Mucosa of gallbladder (tissue), 1 donor: ENCODE results near the gene TNNC2. TPM values are rescaled to one million over a fixed set of nuclear protein-coding genes. Genes with fewer than 3 reads are reported as not detected.
"Not testable (repeated sequence)": the region's sequence is repeated elsewhere in the genome, so short reads cannot be mapped to it uniquely, and the experiment has no call there.

Source experiments
- DNase-seq: peaks from one replicate; pipeline ENCODE4 v3.0.0-alpha.2; 2020; ENCODE audit warnings: low spot score
- total RNA-seq: library from RNA; stranded (reverse); gene quantifications from one replicate; pipeline ENCODE4 v1.2.1, GENCODE V29; 2021
- donor health status: DM: no; HTN: no; CAD: no.

The TNNC2 gene
- total RNA-seq, 1 donor from 2014 or later = 0.81 TPM

DNA sequence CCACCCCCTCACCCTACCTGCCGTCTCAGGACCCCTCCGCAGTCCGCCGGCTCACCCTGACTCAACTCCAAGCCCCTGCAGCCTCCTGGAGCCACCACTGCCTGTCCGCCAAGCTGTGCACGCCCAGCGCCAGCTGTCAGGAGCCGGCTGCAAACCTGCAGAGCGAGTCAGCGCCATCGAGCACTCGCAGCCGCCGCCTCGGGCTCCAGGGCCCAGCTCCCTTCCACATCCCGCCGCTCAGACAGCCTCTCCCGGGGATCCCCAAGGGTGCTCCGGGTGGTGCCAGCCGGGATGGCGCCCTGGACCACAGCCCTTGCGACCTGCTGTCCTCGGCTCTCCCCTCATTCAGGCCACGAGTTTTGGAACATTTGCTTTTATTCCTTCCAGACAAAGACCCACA is 4.3 kb downstream of the TNNC2 start:
- peak; percentile 32 for DNase-seq

DNA sequence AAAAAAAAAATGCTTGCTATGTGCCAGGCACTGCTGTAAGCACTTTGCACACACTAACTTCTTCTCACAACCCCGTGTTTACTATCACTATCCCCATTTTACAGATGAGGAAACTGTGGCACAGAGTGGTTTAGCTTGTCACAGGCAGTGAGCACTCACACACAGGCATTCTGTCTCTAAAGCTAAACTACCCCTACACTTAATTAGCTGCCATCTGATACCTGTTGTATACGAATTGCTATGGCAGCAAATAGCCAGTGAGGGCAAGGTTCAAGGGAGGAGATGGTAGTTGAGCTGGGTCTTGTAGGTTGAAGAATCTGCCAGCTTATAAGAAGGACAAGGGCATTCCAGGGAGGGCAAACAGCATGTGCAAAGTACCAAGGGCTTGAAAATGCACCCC is 5.2 kb downstream of the TNNC2 start:
- no peak for DNase-seq

DNA sequence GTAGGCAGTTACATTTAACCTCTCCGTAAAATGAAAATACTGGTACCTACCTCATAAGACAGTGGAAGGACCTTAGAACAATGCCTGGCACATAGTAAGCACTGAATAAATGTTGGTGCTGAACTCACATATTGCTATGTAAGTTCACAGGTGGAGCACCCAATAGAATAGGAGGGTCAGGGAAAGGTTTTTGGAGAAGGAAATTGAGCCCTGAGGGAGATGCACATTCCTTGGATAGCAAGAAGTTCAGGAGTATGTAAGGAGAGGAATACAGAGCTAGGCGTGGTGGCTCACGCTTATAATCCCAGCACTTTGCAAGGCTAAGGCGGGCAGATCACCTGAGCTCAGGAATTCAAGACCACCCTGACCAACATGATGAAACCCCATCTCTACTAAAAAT is 7.6 kb downstream of the TNNC2 start:
- no peak for DNase-seq

DNA sequence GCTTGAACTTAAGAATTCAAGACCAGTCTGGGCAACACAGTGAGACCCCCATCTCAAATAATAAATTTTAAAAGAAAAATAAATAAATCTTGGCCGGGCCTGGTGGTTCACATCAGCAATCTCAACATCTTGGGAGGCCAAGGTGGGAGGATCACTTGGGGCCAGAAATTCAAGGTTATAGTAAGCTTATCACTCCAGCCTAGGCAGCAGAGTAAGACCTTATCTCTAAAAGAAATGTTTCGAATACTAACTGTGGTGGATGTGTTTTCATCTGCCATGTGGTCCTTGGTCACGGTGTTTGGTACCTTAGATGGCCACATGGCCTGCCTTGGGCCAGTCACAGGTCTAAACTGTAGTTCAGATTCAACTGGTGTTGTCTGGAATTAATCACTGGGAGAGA is 8.9 kb downstream of the TNNC2 start:
- no peak for DNase-seq

DNA sequence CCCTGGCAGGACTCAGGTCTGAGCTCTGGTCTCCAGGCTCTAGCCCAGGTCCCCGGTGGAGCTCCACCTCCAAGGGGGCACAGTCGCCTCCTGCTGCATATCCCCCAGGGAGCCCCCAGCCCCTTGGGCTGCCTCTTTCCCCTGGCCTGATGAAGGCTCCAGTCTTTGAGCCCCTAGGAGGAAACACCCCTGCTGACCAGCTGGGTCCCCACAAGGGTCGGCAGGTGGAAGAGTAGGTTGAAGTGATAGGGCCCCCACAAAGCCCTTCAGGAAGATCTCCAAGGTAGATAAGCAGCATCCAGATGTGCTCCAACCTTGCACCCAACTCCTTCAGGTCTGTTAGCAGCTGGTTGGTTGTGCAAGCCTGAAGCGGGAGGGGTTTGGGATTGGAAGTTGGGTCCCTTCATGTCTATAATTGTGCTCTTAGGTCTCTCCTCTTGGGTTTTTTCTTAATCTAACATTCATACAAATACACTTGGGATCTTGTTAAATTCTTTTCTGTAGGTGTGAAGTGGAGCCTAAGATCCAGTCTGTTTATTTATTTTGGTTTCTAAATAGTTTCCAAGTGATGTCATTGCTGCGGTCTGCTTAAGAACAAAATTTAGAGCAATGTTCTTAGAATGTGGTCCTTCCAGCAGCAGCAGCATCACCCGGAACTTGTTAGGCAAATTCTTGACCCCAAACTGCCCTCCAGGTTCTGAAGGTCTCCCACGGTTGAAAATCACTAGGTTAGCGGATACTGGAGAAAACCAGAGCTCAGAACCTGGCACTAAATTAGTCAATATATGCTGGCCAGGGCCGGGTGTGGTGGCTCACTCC is 9.5 kb downstream of the TNNC2 start:
- DNase-seq = no peak

DNA sequence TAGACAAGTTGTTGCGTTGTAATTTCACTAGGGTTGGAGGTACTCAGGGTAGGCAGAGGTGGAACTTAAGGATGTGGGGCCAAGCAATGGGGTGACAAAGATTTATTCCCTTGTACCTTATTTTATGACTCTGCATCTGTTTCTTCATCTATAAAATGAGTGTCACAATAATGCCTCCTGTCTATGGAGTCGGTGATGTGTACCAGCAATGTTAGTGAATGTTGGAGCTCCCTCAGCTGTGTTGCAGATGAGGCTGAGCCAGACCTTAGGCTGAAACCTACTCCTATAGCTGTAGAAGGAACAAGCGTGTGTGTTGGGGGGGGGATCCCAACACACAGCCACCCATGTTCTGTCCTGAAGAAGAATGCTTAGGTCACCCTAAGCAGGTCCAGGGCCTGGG is 10.2 kb downstream of the TNNC2 start:
- no peak for DNase-seq

DNA sequence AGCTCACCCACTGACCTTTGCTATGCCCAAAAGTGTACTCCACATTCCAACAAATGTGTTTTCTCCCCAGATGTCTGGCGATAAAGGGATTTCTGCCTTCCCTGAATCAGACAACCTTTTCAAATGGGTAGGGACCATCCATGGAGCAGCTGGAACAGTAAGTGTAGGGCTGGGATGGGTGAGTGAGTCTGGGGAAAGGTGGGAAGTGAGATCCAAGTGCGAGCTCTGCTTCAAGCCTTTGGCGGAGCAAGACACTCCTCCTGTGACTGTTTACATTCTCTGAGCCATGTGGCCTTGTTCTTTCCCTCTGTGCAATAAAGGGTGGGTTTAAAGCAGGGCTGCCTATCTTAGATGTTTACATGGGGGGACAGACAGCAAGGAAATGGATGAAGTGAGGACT is 12.8 kb downstream of the TNNC2 start:
- no peak for DNase-seq

DNA sequence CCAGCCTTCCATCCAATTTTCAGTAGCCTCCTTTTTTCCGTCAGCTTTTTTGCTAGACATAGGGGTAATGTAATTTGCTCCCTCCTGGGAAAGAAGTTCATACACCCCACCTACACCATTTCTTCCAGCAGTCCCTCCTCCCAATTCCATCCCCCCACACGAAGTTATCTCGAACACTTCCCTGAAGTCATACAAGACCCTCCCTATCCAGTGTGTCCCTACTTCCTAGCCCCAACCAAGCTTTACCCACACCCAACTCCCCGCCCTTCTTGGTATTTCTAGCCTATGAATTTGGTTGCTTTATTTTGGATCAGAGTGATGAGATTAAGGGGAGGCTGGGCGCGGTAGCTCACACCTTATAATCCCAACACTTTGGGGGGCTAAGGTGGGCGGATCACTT is 13.6 kb downstream of the TNNC2 start:
- DNase-seq = no peak

DNA sequence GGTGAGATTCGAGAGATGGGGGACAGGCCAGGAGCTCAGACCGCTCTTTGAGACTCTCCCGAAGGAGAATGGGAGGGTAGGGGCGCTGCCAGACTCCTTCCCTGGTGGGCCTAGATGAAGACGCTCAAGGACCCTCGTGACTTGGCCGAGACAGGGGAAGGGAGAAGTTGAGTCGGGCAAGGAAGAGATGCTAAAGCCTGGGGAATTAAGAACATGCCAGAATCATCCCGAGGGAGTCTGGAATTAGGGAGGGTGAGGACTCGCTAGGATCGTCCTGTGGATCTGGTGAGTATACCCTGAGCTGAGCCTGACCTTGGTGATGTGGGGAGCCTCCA is 14.1 kb downstream of the TNNC2 start:
- no peak for DNase-seq

DNA sequence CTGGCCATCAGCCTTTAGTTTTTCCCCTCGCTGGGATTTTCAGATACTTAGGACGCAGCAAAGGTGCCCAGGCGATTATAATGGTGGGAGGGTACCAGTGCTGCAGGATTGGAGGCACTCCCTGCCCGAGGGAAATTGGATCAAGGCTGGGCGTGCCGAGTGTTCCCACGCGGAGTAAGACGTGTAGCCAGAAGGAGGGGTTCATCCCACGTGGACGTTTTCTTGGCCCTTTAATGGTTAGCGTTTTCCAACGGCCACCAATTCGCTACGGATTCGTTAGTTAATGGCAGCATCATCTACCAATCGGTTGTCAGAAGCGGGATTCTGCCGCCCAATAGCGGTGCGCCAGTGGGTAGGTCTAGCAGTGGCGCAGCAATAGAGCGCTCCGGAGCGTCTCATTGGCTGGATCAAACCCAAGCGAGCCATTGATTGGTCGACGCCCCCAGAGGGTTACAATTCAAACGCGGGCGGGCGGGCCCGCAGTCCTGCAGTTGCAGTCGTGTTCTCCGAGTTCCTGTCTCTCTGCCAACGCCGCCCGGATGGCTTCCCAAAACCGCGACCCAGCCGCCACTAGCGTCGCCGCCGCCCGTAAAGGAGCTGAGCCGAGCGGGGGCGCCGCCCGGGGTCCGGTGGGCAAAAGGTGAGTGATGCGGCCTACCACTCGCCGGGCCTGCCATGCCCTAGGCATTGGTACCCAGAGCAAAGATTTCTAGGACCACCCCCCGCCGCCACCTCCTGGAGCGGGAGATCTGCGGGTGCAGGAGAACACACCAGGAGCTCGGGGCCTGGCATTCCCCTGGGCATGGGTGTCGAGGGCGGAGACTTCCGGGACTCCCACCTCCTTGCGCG is 14.7 kb downstream of the TNNC2 start, which contains the start of gene UBE2C:
Gene UBE2C, plus strand, starts transcription at position 488 of the 849 bp plus-strand sequence. Its CDS starts 52 bp downstream, at position 540.
- peak; percentile 99 for DNase-seq

DNA sequence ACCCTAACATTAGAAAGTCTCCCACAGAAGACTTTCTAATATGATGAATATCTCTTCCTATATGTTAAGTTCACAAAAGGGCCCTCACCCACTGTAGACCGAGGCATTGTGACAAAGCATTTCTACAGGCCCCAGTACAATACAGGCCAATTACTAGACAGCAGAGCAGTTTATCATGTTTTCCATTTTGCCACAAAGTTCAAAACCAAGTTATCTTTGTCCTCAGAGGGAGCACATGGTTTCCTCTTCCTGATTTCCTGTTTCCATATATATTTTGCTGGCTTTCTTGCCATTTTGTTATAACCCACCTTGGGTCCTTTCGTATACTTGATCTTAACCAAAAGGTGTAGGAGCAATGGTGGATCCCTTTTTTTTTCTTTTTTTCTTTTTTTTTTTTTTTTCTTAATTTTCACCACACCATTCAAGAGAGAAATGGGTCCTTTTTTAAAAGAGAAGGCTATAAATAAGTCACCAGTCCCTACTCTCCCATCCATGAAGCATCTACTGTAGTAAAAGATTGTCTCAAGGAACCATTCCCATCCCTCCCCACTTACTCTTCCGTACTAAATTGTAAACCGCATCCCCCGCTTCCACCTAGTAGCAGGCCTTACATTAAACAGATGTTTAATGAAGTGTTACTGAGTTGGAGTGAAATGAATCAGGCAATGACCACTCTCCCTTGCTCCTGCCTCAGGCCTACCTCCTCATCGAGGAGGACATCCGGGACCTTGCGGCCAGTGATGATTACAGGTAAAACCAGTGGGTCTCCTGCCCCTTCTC is 16.7 kb downstream of the TNNC2 start:
- no peak for DNase-seq

DNA sequence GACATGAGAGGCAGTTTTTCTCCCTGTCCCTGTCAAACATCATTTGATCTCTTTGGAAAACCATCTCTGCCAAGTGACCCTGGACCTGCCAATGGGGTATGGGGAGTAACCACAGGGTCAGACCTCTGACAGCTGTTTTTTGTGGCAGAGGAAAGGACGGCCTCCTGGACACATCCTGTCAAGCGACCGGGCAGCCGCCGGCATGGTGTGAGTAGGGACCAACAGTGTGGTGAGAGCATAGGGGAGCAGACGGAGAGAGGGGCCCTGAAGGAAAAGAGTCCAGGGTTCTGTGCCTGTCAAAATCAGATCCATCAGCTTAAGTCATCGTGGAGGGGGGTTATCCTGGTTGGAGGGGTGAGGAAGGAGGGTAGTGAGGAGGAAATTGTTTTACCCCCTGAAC is 25.3 kb downstream of the TNNC2 start:
- DNase-seq = no peak

DNA sequence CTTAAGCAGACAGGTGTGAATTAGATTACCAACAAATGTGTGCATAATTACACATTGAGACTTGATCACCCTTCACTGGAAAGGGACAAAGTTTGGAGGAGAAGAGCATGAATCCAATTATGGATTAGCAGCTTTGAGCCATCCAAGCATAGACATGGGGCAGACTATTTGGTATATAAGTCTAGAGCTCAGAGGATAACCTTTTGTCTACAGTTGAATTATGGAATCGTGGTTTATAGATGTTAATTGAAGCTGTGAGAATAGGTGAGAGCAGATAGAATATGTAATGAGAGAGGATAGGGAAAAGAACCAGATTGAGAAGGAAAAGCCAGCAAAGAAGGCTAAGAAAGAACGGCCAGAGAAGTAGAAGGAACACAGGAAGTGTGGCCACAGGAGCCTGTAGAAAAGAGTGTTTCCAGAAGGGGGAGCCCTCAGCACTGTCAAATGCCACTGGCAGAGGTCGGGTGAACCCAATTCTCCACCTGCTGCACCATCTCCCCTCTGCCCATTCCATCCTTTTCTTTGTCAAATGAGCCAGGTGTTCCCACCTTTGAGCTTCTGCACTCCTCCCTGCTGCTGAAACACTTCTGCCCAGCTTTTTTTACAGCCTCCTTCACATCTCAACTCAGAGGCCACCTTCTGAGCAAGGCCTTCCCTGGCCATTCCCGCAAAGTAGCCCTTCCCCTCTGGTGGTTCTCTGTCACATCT is 28.0 kb downstream of the TNNC2 start:
- peak; percentile 66 for DNase-seq

DNA sequence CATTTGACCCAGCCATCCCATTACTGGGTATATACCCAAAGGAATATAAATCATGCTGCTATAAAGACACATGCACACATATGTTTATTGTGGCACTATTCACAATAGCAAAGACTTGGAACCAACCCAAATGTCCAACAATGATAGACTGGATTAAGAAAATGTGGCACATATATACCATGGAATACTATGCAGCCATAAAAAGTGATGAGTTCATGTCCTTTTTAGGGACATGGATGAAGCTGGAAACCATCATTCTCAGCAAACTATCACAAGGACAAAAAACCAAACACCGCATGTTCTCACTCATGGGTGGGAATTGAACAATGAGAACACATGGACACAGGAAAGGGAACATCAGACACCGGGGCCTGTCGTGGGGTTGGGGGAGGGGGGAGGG is 29.2 kb downstream of the TNNC2 start:
- DNase-seq = not testable (repeated sequence)

DNA sequence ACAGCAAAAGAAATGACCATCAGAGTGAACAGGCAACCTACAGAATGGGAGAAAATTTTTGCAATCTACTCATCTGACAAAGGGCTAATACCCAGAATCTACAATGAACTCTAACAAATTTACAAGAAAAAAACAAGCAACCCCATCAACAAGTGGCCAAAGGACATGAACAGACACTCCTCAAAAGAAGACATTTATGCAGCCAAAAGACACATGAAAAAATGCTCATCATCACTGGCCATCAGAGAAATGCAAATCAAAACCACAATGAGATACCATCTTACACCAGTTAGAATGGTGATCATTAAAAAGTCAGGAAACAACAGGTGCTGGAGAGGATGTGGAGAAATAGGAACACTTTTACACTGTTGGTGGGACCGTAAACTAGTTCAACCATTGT is 29.6 kb downstream of the TNNC2 start:
- DNase-seq = not testable (repeated sequence)

DNA sequence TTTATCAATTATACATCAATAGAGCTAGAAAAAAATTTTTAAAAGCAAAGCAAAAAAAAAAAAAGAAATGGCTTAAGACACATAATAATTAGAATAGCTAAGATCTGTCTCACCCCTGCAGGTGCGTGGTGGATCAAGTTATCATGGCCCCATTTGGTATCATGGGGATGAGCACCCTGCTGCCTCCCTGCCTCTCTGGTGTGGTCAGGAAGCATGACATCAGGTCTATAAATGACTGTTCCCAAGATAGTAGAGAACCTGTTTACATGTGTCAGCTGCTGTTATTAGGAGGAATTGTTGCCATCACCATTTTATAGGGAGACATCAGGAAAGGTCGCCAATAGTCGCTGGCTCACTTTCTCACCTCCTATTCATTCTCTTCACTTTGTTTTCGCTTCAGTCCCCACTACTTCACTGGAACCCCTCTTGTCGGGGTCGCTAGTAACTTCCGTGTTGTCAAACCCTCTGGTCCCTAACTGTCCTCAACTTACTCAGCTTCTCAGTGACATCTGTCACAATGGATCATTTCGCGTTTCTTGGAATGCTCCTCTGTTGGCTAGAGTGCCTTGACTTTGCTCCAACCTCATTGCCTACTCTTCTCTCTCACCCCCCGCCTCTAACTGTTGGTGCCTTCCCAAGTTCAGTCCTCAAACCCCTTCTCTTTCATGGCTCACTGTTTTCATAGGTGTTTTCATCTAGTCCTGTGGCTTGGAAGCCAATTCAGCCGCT is 30.6 kb downstream of the TNNC2 start:
- DNase-seq = no peak

DNA sequence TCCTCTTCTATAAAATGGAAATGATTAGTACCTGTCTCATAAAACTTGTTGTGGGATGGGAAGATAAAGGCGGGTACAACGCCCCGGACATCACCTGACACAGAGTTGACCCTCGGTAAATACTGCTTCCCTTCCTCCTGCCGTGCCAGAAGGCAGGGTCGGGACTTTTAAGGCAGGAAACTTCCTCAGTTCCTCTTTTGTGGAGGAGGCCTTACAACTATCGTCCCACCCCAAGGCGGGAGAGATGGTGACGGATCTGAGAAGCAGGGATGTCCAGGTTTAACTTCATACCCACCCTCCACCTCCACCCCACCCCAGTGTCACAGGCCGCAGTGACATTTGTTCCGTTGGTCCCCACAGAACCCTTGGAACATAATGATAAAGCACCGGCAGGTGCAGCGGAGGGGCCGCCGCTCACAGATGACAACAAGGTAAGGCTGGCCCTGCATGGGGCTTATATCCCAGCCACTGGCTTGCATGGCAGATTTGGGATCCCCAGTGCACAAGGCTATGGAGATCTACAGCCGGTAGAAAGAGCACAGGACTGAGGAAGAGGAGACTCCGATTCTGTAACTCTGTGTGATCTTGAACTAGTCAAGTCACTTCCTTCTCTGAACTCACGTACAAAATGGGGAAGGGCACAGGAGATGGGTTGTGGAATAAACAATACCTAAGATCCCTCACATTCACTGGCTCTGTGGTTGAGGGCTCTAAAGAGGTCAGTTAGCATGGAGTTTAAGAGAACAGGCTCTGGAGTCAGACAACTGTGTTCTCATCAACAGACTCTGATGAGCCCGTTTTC is 34.6 kb downstream of the TNNC2 start:
- DNase-seq = no peak

DNA sequence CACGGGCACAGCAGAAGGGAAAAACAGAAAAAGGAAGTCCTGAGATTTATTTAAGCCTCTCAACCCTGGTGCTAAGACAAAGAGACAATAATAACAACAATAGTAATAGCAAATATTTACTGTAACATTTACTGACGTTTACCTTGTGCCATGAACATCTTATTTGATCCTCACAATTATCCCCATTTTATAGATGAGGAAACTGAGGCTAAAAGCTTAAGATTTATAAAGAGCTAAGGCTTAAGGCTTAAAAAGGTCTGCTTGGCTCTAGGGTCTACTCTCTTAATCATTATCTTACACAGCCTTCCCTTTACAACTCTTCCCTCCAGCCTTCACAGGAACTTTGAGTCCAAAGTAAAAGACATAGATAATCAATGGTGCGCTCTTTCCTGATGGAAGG is 38.8 kb downstream of the TNNC2 start:
- DNase-seq = no peak

DNA sequence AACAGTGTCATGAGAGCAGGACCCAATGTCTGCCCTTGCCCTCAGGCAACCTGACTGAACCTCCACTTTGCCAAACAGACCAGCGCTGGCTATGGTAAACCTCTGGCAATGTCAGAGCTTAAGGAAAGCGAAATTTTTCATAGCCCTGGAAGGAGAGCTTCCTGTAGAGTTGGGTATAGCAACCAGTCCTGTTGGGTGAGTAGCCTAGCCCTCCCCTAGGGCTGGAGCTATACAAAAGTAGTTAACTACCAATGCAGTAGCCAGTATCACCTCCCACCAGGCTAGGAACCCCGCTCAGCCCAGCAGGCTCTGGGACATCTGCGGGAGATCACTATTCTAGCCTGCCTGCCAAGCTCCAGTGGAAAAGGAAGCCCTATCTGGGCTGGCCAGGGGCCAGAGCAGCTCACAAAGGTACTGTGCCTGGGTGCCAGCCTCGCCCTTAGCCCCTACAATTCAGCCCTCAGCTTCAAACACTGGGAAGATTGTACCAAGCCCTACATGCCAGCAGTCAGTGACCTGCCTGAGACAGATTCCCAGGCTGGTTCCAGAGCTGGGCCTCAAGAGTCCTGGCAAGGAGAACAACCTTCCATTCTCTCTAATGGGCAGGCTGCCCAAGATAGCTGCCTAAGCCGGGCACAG is 43.3 kb downstream of the TNNC2 start:
- DNase-seq = peak; percentile 59

DNA sequence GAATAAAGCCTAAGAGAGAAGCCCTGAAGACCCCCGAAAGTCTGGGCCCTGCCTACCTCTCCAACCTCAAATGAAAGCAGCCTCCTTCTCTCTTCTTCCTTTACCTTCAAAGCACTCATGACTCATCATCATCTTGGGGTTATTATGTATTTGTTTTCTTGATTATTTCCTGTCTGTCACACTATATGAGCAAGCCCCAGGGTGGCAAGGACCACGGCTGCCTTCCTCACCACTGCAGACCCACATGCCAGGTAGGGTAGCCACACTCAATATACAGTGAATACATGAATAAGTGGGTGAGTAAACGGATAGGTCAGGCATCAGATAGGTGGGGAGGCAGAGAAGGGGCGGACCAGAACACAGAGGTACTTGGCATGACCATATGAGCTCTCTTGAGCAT is 44.2 kb downstream of the TNNC2 start:
- no peak for DNase-seq
